PC-9 (cell line): ENCODE results near the gene INHBE. TPM values are rescaled to one million over a fixed set of nuclear protein-coding genes. Genes with fewer than 3 reads are reported as not detected.
A peak's percentile ranks its signal among the peaks of the same experiment; 100 is the strongest.

ENCODE experiments used
- BruUV-seq: library from RNA; stranded (reverse); fragments of 400-500 nt; replicated peaks from 2 replicates; lab custom pipeline; 2021; lab: Mats Ljungman, UMichigan
- CTCF ChIA-PET: fragments of 300-600 bp; sonication (Branson Sonifier 250); formaldehyde crosslinking; loops from one replicate; lab custom pipeline; 2022; ENCODE audit warnings: antibody characterized with exemption; lab: Charles Lee
- POLR2A ChIA-PET: fragments of 300-600 bp; sonication (Branson Sonifier 250); formaldehyde crosslinking; loops from one replicate; lab custom pipeline; 2022; ENCODE audit warnings: antibody characterized with exemption; ENCODE audit not compliant: unreplicated experiment; lab: Charles Lee
- DNase-seq, 2 experiments: peaks; one replicate each; pipeline versions ENCODE4 v3.0.0 to v3.0.0-alpha.2; 2015 to 2022; ENCODE audit warnings: mixed read lengths in 1 of 2
- H2AFZ ChIP-seq: fragments of 200-600 bp; sonication (generic); 2 replicates; pipeline ENCODE4 v1.8.1; 2017; ENCODE audit warnings: antibody characterized with exemption
- H3F3A ChIP-seq: fragments of 200-600 bp; sonication (generic); 2 replicates; pipeline ENCODE4 v1.8.1; 2017; ENCODE audit warnings: antibody characterized with exemption, mild to moderate bottlenecking, low read depth; ENCODE audit not compliant: insufficient read depth
- H3K27ac ChIP-seq: fragments of 200-600 bp; sonication (generic); 2 replicates; pipeline ENCODE4 v1.6.1; 2016; ENCODE audit warnings: mixed run types
- H3K27me3 ChIP-seq: fragments of 200-600 bp; sonication (generic); 2 replicates; pipeline ENCODE4 v1.6.1; 2016; ENCODE audit warnings: low read depth, mixed run types; ENCODE audit not compliant: insufficient read depth
- H3K36me3 ChIP-seq: fragments of 200-600 bp; sonication (generic); 2 replicates; pipeline ENCODE4 v1.6.1; 2016; ENCODE audit warnings: low read depth, mixed run types
- H3K4me1 ChIP-seq: fragments of 200-600 bp; sonication (generic); replicated peaks from 2 replicates; pipeline ENCODE4 v1.6.1; 2016; ENCODE audit warnings: mixed run types; ENCODE audit not compliant: insufficient read depth
- H3K4me2 ChIP-seq: fragments of 200-600 bp; sonication (generic); 2 replicates; pipeline ENCODE4 v1.6.1; 2017; ENCODE audit warnings: mixed run types
- H3K4me3 ChIP-seq: fragments of 200-600 bp; sonication (generic); 2 replicates; pipeline ENCODE4 v1.6.1; 2016; ENCODE audit warnings: mixed run types
- H3K79me2 ChIP-seq: fragments of 200-600 bp; sonication (generic); 2 replicates; pipeline ENCODE4 v1.6.1; 2017; ENCODE audit warnings: low read depth, mixed run types
- H3K9me2 ChIP-seq: fragments of 200-600 bp; sonication (generic); 2 replicates; pipeline ENCODE4 v1.8.1; 2017; ENCODE audit warnings: mild to moderate bottlenecking; ENCODE audit not compliant: insufficient read depth
- H3K9me3 ChIP-seq: fragments of 200-600 bp; sonication (generic); 2 replicates; pipeline ENCODE4 v1.8.1; 2016; ENCODE audit warnings: low read depth; ENCODE audit not compliant: insufficient read depth
- H4K20me1 ChIP-seq: fragments of 200-600 bp; sonication (generic); 2 replicates; pipeline ENCODE4 v1.8.1; 2017; ENCODE audit not compliant: insufficient read depth
- CTCF ChIP-seq: fragments of 200-600 bp; sonication (generic); conservative IDR thresholded peaks from 2 replicates; pipeline ENCODE4 v1.6.1; 2017; ENCODE audit warnings: mixed run types, antibody characterized with exemption, mild to moderate bottlenecking, moderate library complexity
- EZH2 ChIP-seq: fragments of 200-600 bp; sonication (generic); IDR thresholded peaks from 2 replicates; pipeline ENCODE4 v1.8.0; 2017; ENCODE audit warnings: antibody characterized with exemption, low read depth
- intact Hi-C: fragments of 100-400 bp; cut with micrococcal nuclease; formaldehyde crosslinking; loops from one replicate; pipeline ENCODE4 v1.10.0; 2022; ENCODE audit not compliant: unreplicated experiment
- total RNA-seq: library from RNA; stranded (reverse); gene quantifications from 2 replicates; pipeline ENCODE4 v1.2.3, GENCODE V29; 2021

The INHBE gene
- total RNA-seq, 1 experiment from 2014 or later, result 0.90 TPM

GRCh38 chr12:57456145-57456700, 1.1 kb downstream of the INHBE start:
- Histone ChIP-seq H3K27ac (no peak overlapping the region), H4K20me1 (no peaks in the 10 kb centered on the region), H3K36me3 (no peaks in the 10 kb centered on the region), H3K4me1 (peaks cover 48% of the 10 kb centered on the region), H3K27me3 (peaks cover 12% of the 10 kb centered on the region; the same call in 1 of the 2 replicates), H3K79me2 (no peaks in the 10 kb centered on the region), H3K4me3 (no peak overlapping the region; the same call in 1 of the 2 replicates), H2AFZ (peak overlapping the region; percentile 66; the same call in 1 of the 2 replicates), H3K9me2 (no peaks in the 10 kb centered on the region), H3K9me3 (no peaks in the 10 kb centered on the region), H3K4me2 (peak overlapping the region; percentile 63), H3F3A (no peaks in the 10 kb centered on the region)
- TF ChIP-seq EZH2, result no peak
- TF ChIP-seq CTCF, result peak; percentile 69
- BruUV-seq, result no TSS peak
- peak in 1 of 2 experiments; percentile 40 for DNase-seq
- intact Hi-C loops, result loop anchor here (10.0 kb wide), 1 partner anchor 449 kb away; no protein-coding TSS in a partner anchor
- ChIA-PET POLR2A (no interaction called here), CTCF (interaction anchor here (0.7 to 1.1 kb wide), 2 partner anchors 11 to 193 kb away, joined by 4 read pairs; no protein-coding TSS in a partner anchor)

GRCh38 chr12:57456737-57457490, 1.8 kb downstream of the INHBE start:
- Histone ChIP-seq H2AFZ (no peak overlapping the region), H3K4me2 (peak overlapping the region; percentile 63; the same call in 1 of the 2 replicates), H3K4me1 (peaks cover 51% of the 10 kb centered on the region), H4K20me1 (no peaks in the 10 kb centered on the region), H3K36me3 (no peaks in the 10 kb centered on the region), H3K79me2 (no peaks in the 10 kb centered on the region), H3K9me3 (no peaks in the 10 kb centered on the region), H3K9me2 (no peaks in the 10 kb centered on the region), H3F3A (no peaks in the 10 kb centered on the region), H3K27me3 (peaks cover 15% of the 10 kb centered on the region; the same call in 1 of the 2 replicates), H3K27ac (0 out of 2 replicates have a peak overlapping the region, but pooled peaks have one; percentile 70), H3K4me3 (no peak overlapping the region)
- BruUV-seq, result no TSS peak
- no peak for DNase-seq
- ChIA-PET CTCF (interaction anchor here (0.7 kb wide), 1 partner anchor 194 kb away, joined by 4 read pairs; no protein-coding TSS in a partner anchor), POLR2A (no interaction called here)
- TF ChIP-seq CTCF (no peak), EZH2 (no peak)
- intact Hi-C loops, result loop anchor here (10.0 kb wide), 1 partner anchor 448 kb away; no protein-coding TSS in a partner anchor

- Histone ChIP-seq H3K9me2 (no peaks in the 10 kb centered on the region), H4K20me1 (no peaks in the 10 kb centered on the region), H3K79me2 (no peaks in the 10 kb centered on the region), H3K27me3 (peaks cover 24% of the 10 kb centered on the region), H3K9me3 (no peaks in the 10 kb centered on the region), H3F3A (no peaks in the 10 kb centered on the region), H2AFZ (peak overlapping the region; percentile 89; the same call in 1 of the 2 replicates), H3K4me2 (peak overlapping the region; percentile 99), H3K4me3 (peak overlapping the region; percentile 73; the same call in 1 of the 2 replicates), H3K4me1 (peaks cover 51% of the 10 kb centered on the region), H3K36me3 (no peaks in the 10 kb centered on the region), H3K27ac (peak overlapping the region; percentile 70)
- TSS peak; percentile 94 for BruUV-seq
- ChIA-PET CTCF (interaction anchor here (0.7 to 1.2 kb wide), 3 partner anchors 235 to 281 kb away, joined by 3 read pairs; partner anchors contain the start of gene OS9), POLR2A (interaction anchor here (0.6 to 1.0 kb wide), 2 partner anchors 283 to 388 kb away, joined by 3 to 6 read pairs; partner anchors contain the start of gene CTDSP2)
- no peak for DNase-seq
- TF ChIP-seq CTCF, result no peak
- TF ChIP-seq EZH2, result no peak
- intact Hi-C loops, result loop anchor here (10.0 kb wide), 1 partner anchor 446 kb away; no protein-coding TSS in a partner anchor
Observed at GRCh38 chr12:57458665-57459054, 3.6 kb downstream of the INHBE start.
